Loucy (cell line): Measurements from ENCODE around the gene NXPE4.

Experiments used
- EZH2phosphoT487 ChIP-seq: fragments of 200-600 bp; IDR thresholded peaks from 2 replicates; pipeline ENCODE4 v1.6.1; 2018; ENCODE audit warnings: antibody characterized with exemption, mild to moderate bottlenecking, moderate library complexity, borderline replicate concordance
- TF ChIP-seq, protein P1 (sequence below): fragments of 200-600 bp; sonication (generic); conservative IDR thresholded peaks from 2 replicates; pipeline ENCODE4 v1.5.1; 2014; ENCODE audit warnings: mild to moderate bottlenecking, antibody characterized with exemption, low read length

- TF ChIP-seq, protein P1, sequence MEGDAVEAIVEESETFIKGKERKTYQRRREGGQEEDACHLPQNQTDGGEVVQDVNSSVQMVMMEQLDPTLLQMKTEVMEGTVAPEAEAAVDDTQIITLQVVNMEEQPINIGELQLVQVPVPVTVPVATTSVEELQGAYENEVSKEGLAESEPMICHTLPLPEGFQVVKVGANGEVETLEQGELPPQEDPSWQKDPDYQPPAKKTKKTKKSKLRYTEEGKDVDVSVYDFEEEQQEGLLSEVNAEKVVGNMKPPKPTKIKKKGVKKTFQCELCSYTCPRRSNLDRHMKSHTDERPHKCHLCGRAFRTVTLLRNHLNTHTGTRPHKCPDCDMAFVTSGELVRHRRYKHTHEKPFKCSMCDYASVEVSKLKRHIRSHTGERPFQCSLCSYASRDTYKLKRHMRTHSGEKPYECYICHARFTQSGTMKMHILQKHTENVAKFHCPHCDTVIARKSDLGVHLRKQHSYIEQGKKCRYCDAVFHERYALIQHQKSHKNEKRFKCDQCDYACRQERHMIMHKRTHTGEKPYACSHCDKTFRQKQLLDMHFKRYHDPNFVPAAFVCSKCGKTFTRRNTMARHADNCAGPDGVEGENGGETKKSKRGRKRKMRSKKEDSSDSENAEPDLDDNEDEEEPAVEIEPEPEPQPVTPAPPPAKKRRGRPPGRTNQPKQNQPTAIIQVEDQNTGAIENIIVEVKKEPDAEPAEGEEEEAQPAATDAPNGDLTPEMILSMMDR, result no peak
- no peak for TF ChIP-seq EZH2phosphoT487
Observed at GRCh38 chr11:114604886-114605285, 9.3 kb upstream of the NXPE4 start.
